ENCODE measurements around the gene SNRNP200.

SNRNP200 gene

GRCh38 chr2:96233436-96233835 is 71.9 kb downstream of the SNRNP200 start:
- H4K12ac ChIP-seq (ENCODE audit: low read depth, low read length) = no peak overlapping the region
- H2AK5ac ChIP-seq (ENCODE audit: low read length) = no peak overlapping the region
- H2BK5ac ChIP-seq (ENCODE audit: low read depth, low read length, poor library complexity) = no peak overlapping the region
- no peak overlapping the region for H4K8ac ChIP-seq (ENCODE audit: low read depth, low read length)
- H3K79me1 ChIP-seq (ENCODE audit: low read length) = no peaks in the 10 kb centered on the region
- H3K4me3 ChIP-seq (ENCODE audit: low read depth, low read length) = no peak overlapping the region
- no peaks in the 10 kb centered on the region for H3K4me1 ChIP-seq (ENCODE audit: control insufficient read depth in 1 of 2, insufficient read depth in 2 of 2, low read length in 2 of 2)
- no peaks in the 10 kb centered on the region for H3K36me3 ChIP-seq (ENCODE audit: control insufficient read depth in 1 of 2, insufficient read depth in 2 of 2, low read length in 2 of 2)
- no peak overlapping the region for H3K23ac ChIP-seq (ENCODE audit: low read length)
- H3K27ac ChIP-seq (ENCODE audit: low read depth, low read length) = no peak overlapping the region
- H3K4ac ChIP-seq (ENCODE audit: low read depth, low read length) = no peak overlapping the region
- no peak overlapping the region for H3K9ac ChIP-seq (ENCODE audit: low read length)
- H3K79me2 ChIP-seq (ENCODE audit: control insufficient read depth, insufficient read depth, low read length, poor library complexity) = no peaks in the 10 kb centered on the region
- no peak overlapping the region for H3K14ac ChIP-seq (ENCODE audit: low read length)
- no peak overlapping the region for H3K4me2 ChIP-seq (ENCODE audit: low read length)
- no peak overlapping the region for H4K91ac ChIP-seq (ENCODE audit: low read depth, low read length)
- no peaks in the 10 kb centered on the region for H3K27me3 ChIP-seq (ENCODE audit: insufficient read depth, low read length)
- H2BK120ac ChIP-seq (ENCODE audit: insufficient read depth, low read length, poor library complexity) = no peak overlapping the region
- H3K18ac ChIP-seq (ENCODE audit: low read length) = no peak overlapping the region
- H2AFZ ChIP-seq (ENCODE audit: insufficient read depth, low read length, poor library complexity) = no peak overlapping the region
- H2BK12ac ChIP-seq (ENCODE audit: low read length) = no peak overlapping the region
- DNase-seq = no peak
- no peaks in the 10 kb centered on the region for H3K9me3 ChIP-seq (ENCODE audit: insufficient read depth, low read depth, low read length)
- WGBS (ENCODE audit: extremely low coverage, insufficient coverage, insufficient read length) = no CpG with 5 or more reads among the region's 6 CpGs

- Histone ChIP-seq H3K4me1 (ENCODE audit: control insufficient read depth in 1 of 2, insufficient read depth in 2 of 2, low read length in 2 of 2) (no peaks in the 10 kb centered on the region), H3K79me2 (ENCODE audit: control insufficient read depth, insufficient read depth, low read length, poor library complexity) (no peaks in the 10 kb centered on the region), H3K4me3 (ENCODE audit: low read depth, low read length) (no peak overlapping the region), H3K9me3 (ENCODE audit: insufficient read depth, low read depth, low read length) (no peaks in the 10 kb centered on the region), H3K18ac (ENCODE audit: low read length) (no peak overlapping the region), H3K79me1 (ENCODE audit: low read length) (no peaks in the 10 kb centered on the region), H3K9ac (ENCODE audit: low read length) (no peak overlapping the region), H3K36me3 (ENCODE audit: control insufficient read depth in 1 of 2, insufficient read depth in 2 of 2, low read length in 2 of 2) (no peaks in the 10 kb centered on the region), H3K4me2 (ENCODE audit: low read length) (no peak overlapping the region), H2AFZ (ENCODE audit: insufficient read depth, low read length, poor library complexity) (no peak overlapping the region), H2BK120ac (ENCODE audit: insufficient read depth, low read length, poor library complexity) (no peak overlapping the region), H3K14ac (ENCODE audit: low read length) (no peak overlapping the region), H3K4ac (ENCODE audit: low read depth, low read length) (no peak overlapping the region), H3K27me3 (ENCODE audit: insufficient read depth, low read length) (no peaks in the 10 kb centered on the region), H3K23ac (ENCODE audit: low read length) (no peak overlapping the region), H4K12ac (ENCODE audit: low read depth, low read length) (no peak overlapping the region), H4K91ac (ENCODE audit: low read depth, low read length) (no peak overlapping the region), H2BK12ac (ENCODE audit: low read length) (no peak overlapping the region), H3K27ac (ENCODE audit: low read depth, low read length) (no peak overlapping the region), H4K8ac (ENCODE audit: low read depth, low read length) (no peak overlapping the region), H2BK5ac (ENCODE audit: low read depth, low read length, poor library complexity) (no peak overlapping the region), H2AK5ac (ENCODE audit: low read length) (no peak overlapping the region)
- no peak for DNase-seq
- WGBS (ENCODE audit: extremely low coverage, insufficient coverage, insufficient read length) = no CpG with 5 or more reads among the region's 4 CpGs
These were observed 74.0 kb downstream of the SNRNP200 start for GRCh38 chr2:96231316-96231715.

- H2AK5ac ChIP-seq (ENCODE audit: low read length) = no peak overlapping the region
- no peak overlapping the region for H2AFZ ChIP-seq (ENCODE audit: insufficient read depth, low read length, poor library complexity)
- H3K14ac ChIP-seq (ENCODE audit: low read length) = no peak overlapping the region
- no peak overlapping the region for H3K4me3 ChIP-seq (ENCODE audit: low read depth, low read length)
- H3K4ac ChIP-seq (ENCODE audit: low read depth, low read length) = no peak overlapping the region
- H3K79me1 ChIP-seq (ENCODE audit: low read length) = no peaks in the 10 kb centered on the region
- no peak overlapping the region for H2BK12ac ChIP-seq (ENCODE audit: low read length)
- H3K4me2 ChIP-seq (ENCODE audit: low read length) = no peak overlapping the region
- no peaks in the 10 kb centered on the region for H3K27me3 ChIP-seq (ENCODE audit: insufficient read depth, low read length)
- H3K23ac ChIP-seq (ENCODE audit: low read length) = no peak overlapping the region
- H4K91ac ChIP-seq (ENCODE audit: low read depth, low read length) = no peak overlapping the region
- no peak overlapping the region for H3K9ac ChIP-seq (ENCODE audit: low read length)
- H2BK5ac ChIP-seq (ENCODE audit: low read depth, low read length, poor library complexity) = no peak overlapping the region
- no peaks in the 10 kb centered on the region for H3K9me3 ChIP-seq (ENCODE audit: insufficient read depth, low read depth, low read length)
- no peaks in the 10 kb centered on the region for H3K79me2 ChIP-seq (ENCODE audit: control insufficient read depth, insufficient read depth, low read length, poor library complexity)
- H3K4me1 ChIP-seq (ENCODE audit: control insufficient read depth in 1 of 2, insufficient read depth in 2 of 2, low read length in 2 of 2) = no peaks in the 10 kb centered on the region
- H4K12ac ChIP-seq (ENCODE audit: low read depth, low read length) = no peak overlapping the region
- no CpG with 5 or more reads among the region's 3 CpGs for WGBS (ENCODE audit: extremely low coverage, insufficient coverage, insufficient read length)
- no peak overlapping the region for H4K8ac ChIP-seq (ENCODE audit: low read depth, low read length)
- no peak overlapping the region for H3K27ac ChIP-seq (ENCODE audit: low read depth, low read length)
- H2BK120ac ChIP-seq (ENCODE audit: insufficient read depth, low read length, poor library complexity) = no peak overlapping the region
- no peak overlapping the region for H3K18ac ChIP-seq (ENCODE audit: low read length)
- H3K36me3 ChIP-seq (ENCODE audit: control insufficient read depth in 1 of 2, insufficient read depth in 2 of 2, low read length in 2 of 2) = peaks cover 0 to 2% of the 10 kb centered on the region in 2 experiments
- peak; percentile 12 to 26 for DNase-seq
These were observed 80.3 kb downstream of the SNRNP200 start for GRCh38 chr2:96225016-96225533.
